ENCODE measurements around the gene BMPR2.

BMPR2 gene

GRCh38 chr2:202604699-202605098 is 228.6 kb downstream of the BMPR2 start:
- no peak for DNase-seq (ENCODE audit: low read depth)

- DNase-seq (ENCODE audit: low read depth): no peak
Measured at GRCh38 chr2:202605174-202605573, 229.0 kb downstream of the BMPR2 start.

DNA sequence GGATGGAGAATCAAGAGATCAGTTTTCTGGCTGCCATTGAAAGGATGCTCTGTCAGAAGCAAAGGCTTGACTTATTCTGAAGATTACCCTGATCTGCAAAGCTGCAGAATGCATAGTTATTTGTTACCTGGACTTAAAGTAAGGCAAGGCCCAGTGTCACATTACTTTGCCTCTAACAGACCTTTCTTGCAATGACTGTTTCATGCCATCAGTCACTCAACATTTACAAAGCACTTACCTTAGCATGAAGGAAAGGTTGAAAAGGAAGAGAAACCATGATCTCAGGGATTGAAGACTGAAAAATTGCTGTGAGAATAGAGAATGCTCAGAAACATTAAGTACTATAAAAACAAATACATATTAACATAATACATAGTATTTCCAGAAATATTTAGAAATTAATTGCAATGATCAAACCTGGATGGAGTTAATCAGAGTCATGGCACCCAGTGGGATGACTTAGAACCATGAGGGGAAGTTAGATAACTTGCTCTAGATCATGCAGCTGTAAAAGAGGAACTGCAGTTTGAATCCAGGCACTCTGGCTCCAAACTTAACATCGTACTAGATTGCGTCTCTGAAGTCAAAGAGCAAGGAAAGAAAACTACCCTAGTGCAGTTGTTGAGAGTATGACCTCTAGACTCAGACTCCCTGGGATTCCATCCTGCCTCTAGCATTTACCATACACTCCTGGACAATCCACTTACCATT is 232.2 kb downstream of the BMPR2 start:
- no peak for DNase-seq (ENCODE audit: low read depth)

DNA sequence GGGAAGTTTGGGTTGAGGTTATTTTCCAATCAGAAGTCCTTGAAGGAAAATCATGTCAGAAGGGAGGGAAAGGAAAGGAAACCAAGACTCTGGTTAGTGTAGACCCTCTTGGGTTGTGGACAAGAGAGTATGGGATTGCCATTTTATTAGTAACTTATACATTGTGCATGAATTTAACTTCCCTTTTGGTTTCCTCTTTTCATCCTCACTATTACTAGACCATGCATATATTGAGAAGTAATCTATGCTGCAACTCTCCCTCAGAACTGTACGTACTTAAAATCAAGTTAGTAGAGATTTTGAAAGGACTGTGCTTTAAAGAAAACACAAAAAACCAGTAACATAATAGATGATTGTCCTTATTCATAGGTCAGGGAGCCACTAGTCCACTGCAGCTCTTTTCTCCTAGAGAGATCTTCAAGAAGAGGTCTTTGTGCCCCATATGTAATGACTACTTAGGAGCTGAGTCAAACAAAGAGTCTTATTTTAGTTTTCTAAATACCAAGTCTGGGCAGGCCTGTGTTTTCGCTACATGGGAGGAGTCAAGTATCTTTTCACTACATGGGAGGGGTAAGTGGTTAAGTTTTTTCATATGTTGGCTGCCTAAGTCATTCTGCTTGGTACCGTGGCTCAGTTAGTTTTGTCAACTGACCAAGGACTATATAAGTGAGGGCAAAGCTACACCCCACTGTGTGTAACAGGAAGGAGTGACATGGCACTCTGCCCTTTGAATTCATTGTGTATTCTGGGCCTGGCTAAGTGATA is 233.4 kb downstream of the BMPR2 start:
- DNase-seq (ENCODE audit: low read depth): no peak

- DNase-seq (ENCODE audit: low read depth): no peak
Measured at GRCh38 chr2:202610380-202610779, 234.3 kb downstream of the BMPR2 start.

DNA sequence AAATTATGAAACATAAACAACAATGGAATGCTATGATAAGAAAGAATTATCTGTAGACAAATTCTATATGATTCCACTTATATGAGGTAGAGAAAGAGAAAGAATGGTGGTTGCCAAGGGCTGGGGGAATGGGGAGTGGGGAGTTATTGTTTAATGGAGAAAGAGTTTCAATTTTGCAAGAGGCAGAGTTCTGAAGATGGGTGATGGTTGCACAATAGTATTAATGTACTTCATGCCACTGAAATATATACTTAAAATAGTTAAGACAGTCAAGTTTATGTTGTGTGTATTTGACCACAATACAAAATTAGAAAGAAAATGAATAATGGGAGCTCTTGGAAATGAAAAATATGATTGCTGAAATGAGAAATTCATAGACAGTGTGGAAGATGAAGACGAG is 236.0 kb downstream of the BMPR2 start:
- DNase-seq (ENCODE audit: low read depth): no peak

- DNase-seq (ENCODE audit: low read depth): no peak
Measured at GRCh38 chr2:202613479-202613878, 237.4 kb downstream of the BMPR2 start.
